Hematopoietic multipotent progenitor cell treated with erythropoietin and hydrocortisone succinate and interleukin-3 and kit ligand, for 8 days (in vitro differentiated cells): ENCODE measurements around the gene FGF7.
"Not testable (repeated sequence)": the region's sequence is repeated elsewhere in the genome, so short reads cannot be mapped to it uniquely, and the experiment has no call there.

ENCODE experiments used
- DNase-seq: peaks from one replicate; pipeline ENCODE4 v3.0.0-alpha.2; 2015

Gene FGF7

DNA sequence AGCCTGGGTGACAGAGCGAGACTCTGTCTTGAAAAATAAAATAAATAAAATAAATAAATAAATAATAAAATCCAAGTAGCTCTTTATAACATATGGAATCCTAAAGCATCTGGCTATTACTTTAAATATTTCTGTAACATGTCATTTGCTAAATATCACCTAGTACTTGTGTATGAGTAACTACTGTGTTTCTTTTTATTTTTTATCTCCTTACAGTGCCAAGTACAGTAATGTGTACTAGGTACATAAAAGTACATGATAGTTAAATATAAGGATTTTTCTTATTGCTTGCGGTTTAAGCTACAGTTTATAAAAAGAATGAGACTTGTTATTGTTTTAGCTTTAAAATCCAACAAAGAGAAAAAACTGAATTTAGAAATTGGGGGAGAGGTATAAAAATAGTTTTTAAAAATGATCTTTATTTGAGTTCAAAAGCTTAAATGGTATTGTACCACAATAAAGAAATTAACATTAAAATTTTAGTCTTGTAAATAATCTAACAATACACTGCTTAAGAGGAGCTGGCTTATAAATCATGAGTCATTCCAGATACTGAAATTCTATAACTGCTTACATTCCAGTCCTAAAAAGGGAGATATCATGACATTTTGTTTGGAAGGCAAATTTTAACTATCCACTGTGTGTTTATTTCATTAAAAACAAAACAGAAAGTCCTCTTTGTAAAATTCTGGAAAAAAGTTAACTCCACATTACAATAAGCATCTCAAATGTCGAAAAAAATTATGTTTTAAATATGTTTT is 73.1 kb downstream of the FGF7 start:
- DNase-seq: no peak

DNA sequence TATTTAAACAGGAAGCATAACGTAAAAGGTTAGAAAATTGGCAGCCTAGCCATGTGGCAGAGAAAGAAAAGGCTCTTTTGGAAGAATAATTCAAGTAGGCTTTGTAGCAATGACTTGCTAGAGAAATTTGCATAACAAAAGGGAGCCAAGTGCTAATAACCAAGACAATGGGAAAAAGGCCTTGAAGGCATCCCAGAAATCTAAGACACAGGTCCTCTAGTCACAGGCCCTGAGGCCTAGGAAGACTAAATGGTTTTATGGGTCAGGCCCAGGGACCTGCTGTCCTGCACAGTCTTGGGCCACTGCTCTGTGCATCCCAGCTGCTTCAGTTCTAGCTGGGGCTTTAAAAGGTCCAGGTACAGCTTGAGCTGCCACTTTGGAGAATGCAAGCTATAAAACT is 78.5 kb downstream of the FGF7 start:
- no peak for DNase-seq

DNA sequence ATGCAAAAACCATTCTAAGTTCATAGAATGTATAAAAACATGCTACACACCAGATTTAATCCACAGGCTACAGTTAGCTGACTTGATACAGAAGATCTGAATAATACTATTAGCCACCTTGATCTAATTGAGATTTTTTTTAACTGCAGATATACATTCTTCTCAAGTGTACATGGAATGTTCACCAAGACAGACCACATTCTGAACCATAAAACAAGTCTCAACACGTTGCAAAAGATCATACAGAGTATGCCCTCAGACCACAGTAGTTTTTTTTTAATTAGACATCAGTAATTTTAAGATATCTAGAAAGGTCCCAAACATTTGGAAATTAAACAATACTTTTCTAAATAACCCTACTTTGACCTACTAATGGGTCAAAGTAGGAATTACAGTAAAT is 83.3 kb downstream of the FGF7 start:
- no peak for DNase-seq

DNA sequence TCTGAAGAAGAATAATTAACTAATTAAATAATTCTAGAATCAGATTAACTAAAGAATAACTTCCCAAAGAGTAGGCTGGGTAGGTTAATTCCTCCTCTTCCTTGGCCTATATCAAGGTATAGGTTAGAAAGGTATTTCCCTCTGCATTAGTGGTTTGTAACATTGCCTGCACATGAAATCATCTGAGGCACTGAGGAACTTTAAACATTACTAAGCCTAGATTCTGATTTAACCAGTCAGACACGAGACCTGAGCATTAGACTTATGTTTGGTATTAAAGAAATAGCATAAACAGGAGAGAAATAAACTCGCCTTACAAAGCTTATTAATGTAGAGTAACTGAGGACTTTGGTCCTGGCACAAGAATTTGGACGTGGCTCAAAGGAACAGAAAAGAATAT is 84.2 kb downstream of the FGF7 start:
- DNase-seq: no peak

DNA sequence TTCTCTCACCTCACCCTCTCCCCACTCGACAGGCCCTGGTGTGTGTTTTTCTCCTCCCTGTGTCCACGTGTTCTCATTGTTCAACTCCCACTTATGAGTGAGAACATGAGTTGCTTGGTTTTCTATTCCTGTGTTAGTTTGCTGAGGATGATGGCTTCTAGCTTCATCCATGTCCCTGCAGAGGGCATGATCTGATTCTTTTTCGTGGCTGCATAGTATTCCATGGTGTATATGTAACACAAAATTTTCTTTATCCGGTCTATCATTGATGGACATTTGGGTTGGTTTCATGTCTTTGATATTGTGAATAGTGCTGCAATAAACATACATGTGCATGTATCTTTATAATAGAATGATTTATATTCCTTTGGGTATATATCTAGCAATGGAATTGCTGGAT is 89.7 kb downstream of the FGF7 start:
- DNase-seq: not testable (repeated sequence)

DNA sequence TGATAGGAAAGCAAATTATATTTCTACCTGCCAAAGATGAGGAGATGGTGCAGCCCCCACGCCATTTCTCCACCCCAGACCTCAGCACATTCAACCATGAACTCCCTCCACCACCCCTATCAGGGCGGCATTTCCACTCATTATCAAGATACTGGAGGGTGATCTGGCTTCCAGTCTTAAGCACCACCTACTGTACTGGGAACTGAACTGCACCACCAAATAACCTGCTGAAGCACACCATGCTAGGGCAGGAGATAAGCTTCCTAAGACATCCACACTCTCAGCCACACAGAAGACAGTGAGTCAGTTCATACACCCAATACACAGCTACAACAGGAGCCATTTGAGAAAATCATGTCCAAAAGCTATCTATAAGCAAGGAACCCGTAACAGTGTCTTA is 98.8 kb downstream of the FGF7 start:
- DNase-seq: peak; percentile 57

DNA sequence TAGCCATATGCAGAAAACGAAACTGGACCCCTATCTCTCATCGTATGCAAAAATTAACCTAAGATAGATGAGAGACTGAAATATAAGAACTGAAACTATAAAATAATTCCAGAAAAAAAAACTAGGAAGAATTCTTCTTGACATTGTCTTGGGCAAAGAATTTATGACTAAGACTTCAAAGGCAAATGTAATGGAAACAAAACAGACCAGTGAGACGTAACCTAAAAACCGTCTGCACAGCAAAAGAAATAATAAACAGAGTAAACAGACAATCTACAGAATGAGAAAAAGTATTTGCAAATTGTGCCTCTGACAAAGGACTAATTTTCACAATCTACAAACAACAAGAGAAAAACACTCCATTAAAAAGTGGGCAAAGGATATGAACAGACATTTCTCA is 105.2 kb downstream of the FGF7 start:
- DNase-seq: no peak

DNA sequence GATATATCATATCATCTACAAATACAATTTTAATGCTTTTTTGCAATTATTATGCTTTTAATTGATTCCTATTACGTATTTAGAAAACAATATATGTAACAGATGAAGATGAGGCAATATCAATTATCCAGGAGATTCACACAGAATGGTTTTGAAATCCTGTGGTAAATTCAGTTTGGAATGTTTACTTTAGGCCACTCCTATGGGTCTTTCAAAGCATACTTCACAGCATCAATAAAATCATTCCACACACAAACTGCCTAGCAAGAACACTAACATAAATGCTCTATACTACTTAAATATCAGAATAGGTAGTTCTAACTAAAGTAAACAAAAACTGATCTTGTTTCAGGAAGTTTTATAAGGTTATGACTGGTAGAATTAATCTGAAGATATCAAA is 107.0 kb downstream of the FGF7 start:
- DNase-seq: no peak
